HepG2 (cell line): ENCODE results near the gene CARS2. TPM values are rescaled to one million over a fixed set of nuclear protein-coding genes. Genes with fewer than 3 reads are reported as not detected.

Experiments used
- ATF7 ChIP-seq, 2 experiments: fragments of 450-650 bp in 1 of 2; sonication (generic) in 1 of 2; formaldehyde crosslinking in 1 of 2; IDR thresholded peaks; 2 replicates each; pipeline versions ENCODE4 v1.4.0 to v1.6.1; 2016 to 2020; ENCODE audit warnings: antibody characterized with exemption in 1 of 2, mild to moderate bottlenecking in 1 of 2, missing genetic modification reagents in 1 of 2
- ATF7-NPFF ChIP-seq: sonication (generic); formaldehyde crosslinking; IDR thresholded peaks from 2 replicates; pipeline ENCODE4 v1.8.1; 2023; ENCODE audit warnings: mild to moderate bottlenecking, low read depth, missing genetic modification reagents, moderate library complexity
- CHD4 ChIP-seq: fragments of 200-600 bp; sonication (generic); IDR thresholded peaks from 2 replicates; pipeline ENCODE4 v1.7.0; 2017; ENCODE audit warnings: mild to moderate bottlenecking, low read length, borderline replicate concordance
- HNRNPLL ChIP-seq: fragments of 200-400 bp; formaldehyde crosslinking; IDR thresholded peaks from 2 replicates; pipeline ENCODE4 v1.6.1; 2017; ENCODE audit warnings: mild to moderate bottlenecking, low read depth, low read length; ENCODE audit not compliant: poor library complexity, severe bottlenecking
- HOXA3 ChIP-seq: sonication (generic); formaldehyde crosslinking; IDR thresholded peaks from 2 replicates; pipeline ENCODE4 v1.5.0; 2020; ENCODE audit warnings: missing genetic modification reagents
- NFE2L2 ChIP-seq: fragments of 150-350 bp; IDR thresholded peaks from 2 replicates; pipeline ENCODE4 v1.6.1; 2014; ENCODE audit warnings: low read length
- NPAS2 ChIP-seq: sonication (generic); formaldehyde crosslinking; IDR thresholded peaks from 2 replicates; pipeline ENCODE4 v1.8.0; 2022; ENCODE audit warnings: mild to moderate bottlenecking, missing genetic modification reagents, borderline replicate concordance
- NR1H2 ChIP-seq: sonication (generic); formaldehyde crosslinking; IDR thresholded peaks from 2 replicates; pipeline ENCODE4 v1.8.1; 2022; ENCODE audit warnings: low read depth, missing genetic modification reagents, borderline replicate concordance
- NR2F2 ChIP-seq: IDR thresholded peaks from 2 replicates; pipeline ENCODE4 v1.6.1; 2012; ENCODE audit warnings: low read depth, inconsistent platforms, borderline replicate concordance
- RELA ChIP-seq: sonication (generic); formaldehyde crosslinking; IDR thresholded peaks from 2 replicates; pipeline ENCODE4 v1.4.0; 2020; ENCODE audit warnings: missing genetic modification reagents
- RXRA ChIP-seq: sonication (generic); formaldehyde crosslinking; IDR thresholded peaks from 2 replicates; pipeline ENCODE4 v1.5.1; 2020; ENCODE audit warnings: missing genetic modification reagents
- SP5 ChIP-seq: IDR thresholded peaks from 2 replicates; pipeline ENCODE4 v1.6.1; 2016; ENCODE audit warnings: low read depth, borderline replicate concordance
- THAP11 ChIP-seq: IDR thresholded peaks from 2 replicates; pipeline ENCODE4 v1.6.1; 2016; ENCODE audit warnings: missing biosample characterization, missing genetic modification reagents
- U2AF1 ChIP-seq: fragments of 200-400 bp; formaldehyde crosslinking; optimal IDR thresholded peaks from 2 replicates; pipeline ENCODE3; 2017; ENCODE audit warnings: mild to moderate bottlenecking, low read depth, low read length
- ZNF20 ChIP-seq: sonication (generic); formaldehyde crosslinking; IDR thresholded peaks from 2 replicates; pipeline ENCODE4 v1.4.0; 2020; ENCODE audit warnings: mild to moderate bottlenecking, moderate library complexity, missing genetic modification reagents
- ZNF354B ChIP-seq: sonication (generic); formaldehyde crosslinking; IDR thresholded peaks from 2 replicates; pipeline ENCODE4 v1.8.0; 2022; ENCODE audit warnings: mild to moderate bottlenecking, missing genetic modification reagents
- ZNF558 ChIP-seq: sonication (generic); formaldehyde crosslinking; IDR thresholded peaks from 2 replicates; pipeline ENCODE4 v1.9.0; 2022; ENCODE audit warnings: mild to moderate bottlenecking, missing genetic modification reagents, borderline replicate concordance
- ZSCAN29 ChIP-seq: sonication (generic); formaldehyde crosslinking; conservative IDR thresholded peaks from 2 replicates; pipeline ENCODE4 v1.4.0; 2020; ENCODE audit warnings: mild to moderate bottlenecking, missing genetic modification reagents
- polyA plus RNA-seq, 8 experiments: library from polyadenylated mRNA; depleted of rRNA in 3 of 8; stranded (reverse) in 7 of 8; unstranded in 1 of 8; fragments of >200 nt; fragmentation: Illumina TruSeq in 4 of 8; extraction: Trizol in 4 of 8; gene quantifications; 2 replicates each; pipeline versions ENCODE4 v1.2.1 to v1.2.3, GENCODE V29; 2011 to 2016; ENCODE audit warnings: low read depth in 4 of 8, missing spikeins in 1 of 8, mixed read lengths in 1 of 8; ENCODE audit not compliant: insufficient read depth in 1 of 8
- total RNA-seq, 5 experiments: library from RNA; depleted of rRNA; stranded (reverse); fragments of >200 nt; fragmentation: Illumina TruSeq; extraction: Trizol; gene quantifications; 2 replicates each; pipeline ENCODE4 v1.2.3, GENCODE V29; 2016; ENCODE audit warnings: low read depth in 1 of 5
- TF ChIP-seq, protein P1 (sequence below): sonication (generic); formaldehyde crosslinking; IDR thresholded peaks from 2 replicates; pipeline ENCODE4 v1.5.1; 2020; ENCODE audit warnings: missing genetic modification reagents, mild to moderate bottlenecking, borderline replicate concordance
- TF ChIP-seq, protein P2 (sequence below), 2 experiments: IDR thresholded peaks; 2 replicates each; pipeline ENCODE4 v1.6.1; 2011 to 2012; ENCODE audit warnings: low read length in 2 of 2, borderline replicate concordance in 1 of 2, low read depth in 1 of 2, mild to moderate bottlenecking in 1 of 2, moderate library complexity in 1 of 2
- TF ChIP-seq, protein P3 (sequence below): sonication (generic); formaldehyde crosslinking; IDR thresholded peaks from 2 replicates; pipeline ENCODE4 v1.4.0; 2020; ENCODE audit warnings: mild to moderate bottlenecking, missing genetic modification reagents
- TF ChIP-seq, protein P4 (sequence below): sonication (generic); formaldehyde crosslinking; IDR thresholded peaks from 2 replicates; pipeline ENCODE4 v1.8.0; 2022; ENCODE audit warnings: missing genetic modification reagents, mild to moderate bottlenecking, inconsistent platforms, borderline replicate concordance

The CARS2 gene
- total and polyA plus RNA-seq, 2 of the 13 experiments (the other 11 are each of a cell fraction or from before 2014, with no cell fraction given) = 41.1 to 59.3 TPM

DNA sequence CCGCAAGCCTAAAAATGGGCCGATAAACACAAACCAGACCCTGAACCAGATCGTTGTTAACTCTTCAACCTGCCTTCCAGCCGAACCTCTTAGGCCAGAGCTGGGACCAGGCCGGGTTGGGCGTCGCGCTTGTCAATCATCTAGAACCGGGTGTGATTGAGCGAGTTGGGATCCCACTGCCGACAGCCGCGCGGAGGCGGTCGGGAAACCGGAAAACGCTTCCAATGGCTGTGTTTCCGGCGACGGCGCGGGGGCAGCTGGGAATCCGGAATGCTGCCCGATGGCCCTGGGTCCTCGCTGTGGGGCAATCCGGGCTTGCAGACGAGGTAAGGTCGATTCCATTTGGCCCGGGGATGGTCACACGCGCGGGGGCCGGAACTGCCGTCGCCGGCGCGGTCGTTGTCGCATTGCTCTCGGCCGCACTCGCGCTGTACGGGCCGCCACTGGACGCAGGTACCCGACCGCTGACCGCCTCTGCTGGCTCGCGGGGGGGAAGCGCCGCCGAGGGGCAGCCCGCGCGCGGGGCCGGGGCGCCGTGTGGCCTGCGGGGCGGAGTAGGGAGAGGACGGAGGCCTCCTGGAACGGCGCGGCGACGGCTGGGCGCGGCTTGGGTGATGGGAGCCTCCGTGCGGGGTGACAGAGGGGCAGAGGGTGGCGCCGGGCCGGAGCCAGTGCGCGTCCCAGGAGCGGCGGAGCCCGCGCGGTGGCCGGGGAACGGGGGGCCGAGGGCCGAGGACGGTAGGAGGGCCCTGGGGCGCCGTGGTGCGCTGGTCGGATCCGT, 90.4 kb downstream of the CARS2 start, which contains the start of gene NAXD (continued):
- TF ChIP-seq, protein P1, sequence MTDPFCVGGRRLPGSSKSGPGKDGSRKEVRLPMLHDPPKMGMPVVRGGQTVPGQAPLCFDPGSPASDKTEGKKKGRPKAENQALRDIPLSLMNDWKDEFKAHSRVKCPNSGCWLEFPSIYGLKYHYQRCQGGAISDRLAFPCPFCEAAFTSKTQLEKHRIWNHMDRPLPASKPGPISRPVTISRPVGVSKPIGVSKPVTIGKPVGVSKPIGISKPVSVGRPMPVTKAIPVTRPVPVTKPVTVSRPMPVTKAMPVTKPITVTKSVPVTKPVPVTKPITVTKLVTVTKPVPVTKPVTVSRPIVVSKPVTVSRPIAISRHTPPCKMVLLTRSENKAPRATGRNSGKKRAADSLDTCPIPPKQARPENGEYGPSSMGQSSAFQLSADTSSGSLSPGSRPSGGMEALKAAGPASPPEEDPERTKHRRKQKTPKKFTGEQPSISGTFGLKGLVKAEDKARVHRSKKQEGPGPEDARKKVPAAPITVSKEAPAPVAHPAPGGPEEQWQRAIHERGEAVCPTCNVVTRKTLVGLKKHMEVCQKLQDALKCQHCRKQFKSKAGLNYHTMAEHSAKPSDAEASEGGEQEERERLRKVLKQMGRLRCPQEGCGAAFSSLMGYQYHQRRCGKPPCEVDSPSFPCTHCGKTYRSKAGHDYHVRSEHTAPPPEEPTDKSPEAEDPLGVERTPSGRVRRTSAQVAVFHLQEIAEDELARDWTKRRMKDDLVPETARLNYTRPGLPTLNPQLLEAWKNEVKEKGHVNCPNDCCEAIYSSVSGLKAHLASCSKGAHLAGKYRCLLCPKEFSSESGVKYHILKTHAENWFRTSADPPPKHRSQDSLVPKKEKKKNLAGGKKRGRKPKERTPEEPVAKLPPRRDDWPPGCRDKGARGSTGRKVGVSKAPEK (CRISPR knock-in tag) = no peak
- TF ChIP-seq ATF7-NPFF (peak; percentile 43), CHD4 (no peak), ATF7 (IDR thresholded peaks at IDR 0.05) (no peak), ATF7 (CRISPR knock-in tag; IDR thresholded peaks at IDR 0.05) (no peak), NR1H2 (CRISPR knock-in tag) (no peak), ZNF354B (no peak), RXRA (CRISPR knock-in tag) (no peak), HNRNPLL (peak; percentile 52), NFE2L2 (no peak), U2AF1 (no peak), NPAS2 (CRISPR knock-in tag) (no peak), SP5 (CRISPR knock-in tag) (no peak), ZSCAN29 (CRISPR knock-in tag) (no peak), ZNF558 (CRISPR knock-in tag) (0 out of 2 replicates have a peak, but pooled peaks have one; percentile 26), HOXA3 (CRISPR knock-in tag) (peak; percentile 86), NR2F2 (no peak), THAP11 (CRISPR knock-in tag) (peak; percentile 92), RELA (no peak), ZNF20 (CRISPR knock-in tag) (no peak)
- TF ChIP-seq, protein P2, sequence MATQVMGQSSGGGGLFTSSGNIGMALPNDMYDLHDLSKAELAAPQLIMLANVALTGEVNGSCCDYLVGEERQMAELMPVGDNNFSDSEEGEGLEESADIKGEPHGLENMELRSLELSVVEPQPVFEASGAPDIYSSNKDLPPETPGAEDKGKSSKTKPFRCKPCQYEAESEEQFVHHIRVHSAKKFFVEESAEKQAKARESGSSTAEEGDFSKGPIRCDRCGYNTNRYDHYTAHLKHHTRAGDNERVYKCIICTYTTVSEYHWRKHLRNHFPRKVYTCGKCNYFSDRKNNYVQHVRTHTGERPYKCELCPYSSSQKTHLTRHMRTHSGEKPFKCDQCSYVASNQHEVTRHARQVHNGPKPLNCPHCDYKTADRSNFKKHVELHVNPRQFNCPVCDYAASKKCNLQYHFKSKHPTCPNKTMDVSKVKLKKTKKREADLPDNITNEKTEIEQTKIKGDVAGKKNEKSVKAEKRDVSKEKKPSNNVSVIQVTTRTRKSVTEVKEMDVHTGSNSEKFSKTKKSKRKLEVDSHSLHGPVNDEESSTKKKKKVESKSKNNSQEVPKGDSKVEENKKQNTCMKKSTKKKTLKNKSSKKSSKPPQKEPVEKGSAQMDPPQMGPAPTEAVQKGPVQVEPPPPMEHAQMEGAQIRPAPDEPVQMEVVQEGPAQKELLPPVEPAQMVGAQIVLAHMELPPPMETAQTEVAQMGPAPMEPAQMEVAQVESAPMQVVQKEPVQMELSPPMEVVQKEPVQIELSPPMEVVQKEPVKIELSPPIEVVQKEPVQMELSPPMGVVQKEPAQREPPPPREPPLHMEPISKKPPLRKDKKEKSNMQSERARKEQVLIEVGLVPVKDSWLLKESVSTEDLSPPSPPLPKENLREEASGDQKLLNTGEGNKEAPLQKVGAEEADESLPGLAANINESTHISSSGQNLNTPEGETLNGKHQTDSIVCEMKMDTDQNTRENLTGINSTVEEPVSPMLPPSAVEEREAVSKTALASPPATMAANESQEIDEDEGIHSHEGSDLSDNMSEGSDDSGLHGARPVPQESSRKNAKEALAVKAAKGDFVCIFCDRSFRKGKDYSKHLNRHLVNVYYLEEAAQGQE (IDR thresholded peaks at IDR 0.05; ENCODE audit: borderline replicate concordance in 1 of 2, low read depth in 1 of 2, low read length in 2 of 2) = no peak
- TF ChIP-seq, protein P3, sequence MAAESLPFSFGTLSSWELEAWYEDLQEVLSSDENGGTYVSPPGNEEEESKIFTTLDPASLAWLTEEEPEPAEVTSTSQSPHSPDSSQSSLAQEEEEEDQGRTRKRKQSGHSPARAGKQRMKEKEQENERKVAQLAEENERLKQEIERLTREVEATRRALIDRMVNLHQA (CRISPR knock-in tag) = no peak
- TF ChIP-seq, protein P4, sequence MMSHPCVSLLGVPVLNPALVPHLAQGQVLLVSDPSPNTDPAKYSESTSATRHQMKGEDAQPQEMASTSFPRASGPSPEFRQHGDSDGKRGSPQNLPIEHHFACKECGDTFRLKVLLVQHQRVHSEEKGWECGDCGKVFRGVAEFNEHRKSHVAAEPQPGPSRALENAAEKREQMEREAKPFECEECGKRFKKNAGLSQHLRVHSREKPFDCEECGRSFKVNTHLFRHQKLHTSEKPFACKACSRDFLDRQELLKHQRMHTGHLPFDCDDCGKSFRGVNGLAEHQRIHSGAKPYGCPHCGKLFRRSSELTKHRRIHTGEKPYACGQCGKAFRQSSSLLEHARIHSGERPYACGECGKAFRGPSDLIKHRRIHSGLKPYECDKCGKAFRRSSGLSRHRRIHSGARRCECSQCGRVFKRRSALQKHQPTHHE (CRISPR knock-in tag) = no peak
